ENCODE data around the gene SNRPA1. TPM values are rescaled to one million over a fixed set of nuclear protein-coding genes. Genes with fewer than 3 reads are reported as not detected.

Gene SNRPA1
- total and polyA plus RNA-seq, 2 donors (not counting 3 experiments of a cell fraction or from before 2014, with no cell fraction given) = 68.5 to 82.7 TPM

DNA sequence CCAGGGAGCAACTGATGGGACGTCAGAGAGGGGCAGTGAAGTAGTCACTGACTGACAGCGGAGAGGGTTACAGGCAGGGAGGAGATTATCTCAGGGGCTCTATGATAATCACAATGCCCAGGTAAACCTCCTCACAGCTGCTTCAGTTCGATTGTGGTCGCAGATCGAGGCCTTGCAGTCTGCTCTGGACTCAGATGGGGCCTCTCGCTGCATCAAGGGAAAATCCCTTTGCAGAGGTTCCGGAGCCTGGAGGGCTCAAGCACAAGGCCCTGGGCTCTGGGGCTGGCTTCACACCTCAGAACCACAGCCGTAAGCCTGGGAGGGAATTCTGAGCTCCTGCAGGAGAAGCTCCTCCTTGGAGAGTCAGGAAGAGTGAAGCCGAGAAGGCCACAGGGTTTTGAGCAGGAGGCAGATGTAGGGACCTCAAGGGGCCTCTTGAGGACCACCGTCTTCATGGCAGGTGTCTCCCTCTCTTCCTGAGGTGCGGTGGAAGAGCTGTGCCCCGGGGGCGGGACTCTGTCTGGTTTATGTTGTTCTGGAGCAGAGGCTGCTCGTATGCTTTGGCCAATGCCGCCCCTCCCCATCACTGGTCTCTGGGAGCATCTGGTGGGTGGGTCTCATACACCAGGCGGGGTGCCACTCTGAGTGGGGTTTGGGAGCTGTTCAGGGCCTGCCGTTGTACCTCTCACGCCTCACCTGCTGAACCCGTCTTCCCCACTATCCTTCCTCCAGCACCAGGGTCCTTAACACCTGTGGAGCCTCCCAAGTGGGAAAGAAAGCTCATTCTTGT, 19.5 kb upstream of the SNRPA1 start:
- dilution Hi-C loops (cut with MboI; ENCODE audit: extremely low pct_ligation_motif_present, low sequenced_read_pairs) (no loop called here), intact Hi-C loops (cut with micrococcal nuclease) (no loop called here)
- H3K9ac ChIP-seq (replicated peaks; ENCODE audit: extremely low read depth, insufficient read depth, low read length) = no peak overlapping the region
- no peaks in the 10 kb centered on the region for H3K9me3 ChIP-seq (replicated peaks; ENCODE audit: control insufficient read depth, insufficient read depth, low read length)
- TF ChIP-seq EZH2 (IDR thresholded peaks at IDR 0.05; ENCODE audit: borderline replicate concordance, low read depth, low read length, severe bottlenecking) (no peak), CTCF (IDR thresholded peaks at IDR 0.05; ENCODE audit: extremely low read depth in 1 of 2, insufficient read depth in 1 of 2, low read depth in 1 of 2, low read length in 2 of 2) (no peak), JUN (IDR thresholded peaks at IDR 0.05; ENCODE audit: borderline replicate concordance, insufficient read depth, insufficient read length, low read depth) (no peak), POLR2A (IDR thresholded peaks at IDR 0.05; ENCODE audit: low read depth, low read length) (no peak), MAX (IDR thresholded peaks at IDR 0.05; ENCODE audit: insufficient read depth, insufficient read length) (no peak), GATA2 (IDR thresholded peaks at IDR 0.05; ENCODE audit: insufficient read depth, insufficient read length, low read depth, low read length) (no peak), MYC (IDR thresholded peaks at IDR 0.05; ENCODE audit: low read depth, low read length) (no peak), FOS (IDR thresholded peaks at IDR 0.05; ENCODE audit: borderline replicate concordance, insufficient read depth, low read length) (no peak), POLR2AphosphoS5 (IDR thresholded peaks at IDR 0.05; ENCODE audit: insufficient read depth, low read depth, low read length) (no peak)
- H3K9me1 ChIP-seq (replicated peaks; ENCODE audit: control insufficient read depth, extremely low read depth, insufficient read depth, low read length) = no peaks in the 10 kb centered on the region
- no TSS peak for BruUV-seq (replicated peaks)
- no peaks in the 10 kb centered on the region for H3K36me3 ChIP-seq (ENCODE audit: control insufficient read depth in 2 of 2, extremely low read depth in 1 of 2, insufficient read depth in 2 of 2, low read length in 2 of 2)
- ChIA-PET CTCF (interaction anchor here (1.0 to 2.4 kb wide), 3 partner anchors 14 to 327 kb away, joined by 4 to 8 read pairs (median 4); no protein-coding TSS in a partner anchor), POLR2A (no interaction called here)
- H3K79me2 ChIP-seq (ENCODE audit: control insufficient read depth, insufficient read depth, low read length) = no peaks in the 10 kb centered on the region
- H3K4me1 ChIP-seq (ENCODE audit: control insufficient read depth, extremely low read depth, insufficient read depth, low read length) = no peaks in the 10 kb centered on the region
- no peak overlapping the region for H3K4me2 ChIP-seq (ENCODE audit: insufficient read depth, low read length)
- H3K27me3 ChIP-seq (ENCODE audit: control insufficient read depth in 2 of 2, insufficient read depth in 2 of 2, low read length in 2 of 2) = no peaks in the 10 kb centered on the region
- no peak for DNase-seq (ENCODE audit: low read depth, low spot score)
- FAIRE-seq = no peak
- H2AFZ ChIP-seq (ENCODE audit: low read depth, low read length) = no peak overlapping the region
- H3K27ac ChIP-seq (ENCODE audit: insufficient read depth, low read depth, low read length) = no peak overlapping the region
- H3K4me3 ChIP-seq (replicated peaks in 1 of 3; ENCODE audit: insufficient read depth in 1 of 3, low read depth in 1 of 3, low read length in 3 of 3) = no peak overlapping the region
- no peaks in the 10 kb centered on the region for H4K20me1 ChIP-seq (replicated peaks; ENCODE audit: control insufficient read depth, extremely low read depth, insufficient read depth, low read length)

Data from endothelial cell of umbilical vein (primary cell).